Right lobe of liver (tissue), 4 donors: ENCODE results near the gene MRPL16.

ENCODE experiments used
- POLR2A ChIP-seq: fragments of 450-650 bp; IDR thresholded peaks from one replicate; pipeline ENCODE4 v1.6.1; 2017; ENCODE audit warnings: antibody characterized with exemption, mild to moderate bottlenecking
- TF ChIP-seq, protein P1 (sequence below), 4 donors: fragments of 200-600 bp in 3 of 4; fragments of 450-650 bp in 1 of 4; IDR thresholded peaks; one replicate each; pipeline versions ENCODE4 v1.5.1 to v1.8.0; 2016 to 2022; ENCODE audit warnings: antibody characterized with exemption in 4 of 4, mild to moderate bottlenecking in 2 of 4
- donor health status: DM: no; HTN: no; CAD: no.
- donor health status: DM: no; HTN: no; CAD: no.
- donor health status: DM: no; HTN: yes; CAD: no.

DNA sequence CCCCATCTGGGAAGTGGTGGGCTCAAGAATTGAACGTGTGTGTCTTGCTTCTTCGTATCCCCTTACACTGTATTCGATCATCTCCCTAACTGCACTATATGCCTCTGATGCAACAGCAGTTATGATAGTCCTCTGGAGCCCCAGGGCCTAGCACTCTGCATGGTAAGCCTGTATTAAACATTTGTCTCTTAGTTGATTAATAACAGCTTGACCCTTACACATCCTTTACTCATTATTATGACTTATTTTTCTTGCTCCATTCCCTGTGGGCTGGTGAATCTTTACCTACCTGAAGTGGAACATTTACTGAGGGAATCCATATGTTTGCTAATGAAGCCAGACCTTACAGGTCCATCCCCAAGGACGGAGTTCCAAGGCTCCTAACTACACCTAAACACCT lies 49.8 kb downstream of the MRPL16 start:
- TF ChIP-seq, protein P1, sequence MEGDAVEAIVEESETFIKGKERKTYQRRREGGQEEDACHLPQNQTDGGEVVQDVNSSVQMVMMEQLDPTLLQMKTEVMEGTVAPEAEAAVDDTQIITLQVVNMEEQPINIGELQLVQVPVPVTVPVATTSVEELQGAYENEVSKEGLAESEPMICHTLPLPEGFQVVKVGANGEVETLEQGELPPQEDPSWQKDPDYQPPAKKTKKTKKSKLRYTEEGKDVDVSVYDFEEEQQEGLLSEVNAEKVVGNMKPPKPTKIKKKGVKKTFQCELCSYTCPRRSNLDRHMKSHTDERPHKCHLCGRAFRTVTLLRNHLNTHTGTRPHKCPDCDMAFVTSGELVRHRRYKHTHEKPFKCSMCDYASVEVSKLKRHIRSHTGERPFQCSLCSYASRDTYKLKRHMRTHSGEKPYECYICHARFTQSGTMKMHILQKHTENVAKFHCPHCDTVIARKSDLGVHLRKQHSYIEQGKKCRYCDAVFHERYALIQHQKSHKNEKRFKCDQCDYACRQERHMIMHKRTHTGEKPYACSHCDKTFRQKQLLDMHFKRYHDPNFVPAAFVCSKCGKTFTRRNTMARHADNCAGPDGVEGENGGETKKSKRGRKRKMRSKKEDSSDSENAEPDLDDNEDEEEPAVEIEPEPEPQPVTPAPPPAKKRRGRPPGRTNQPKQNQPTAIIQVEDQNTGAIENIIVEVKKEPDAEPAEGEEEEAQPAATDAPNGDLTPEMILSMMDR (IDR thresholded peaks at IDR 0.05) = no peak
- no peak for TF ChIP-seq POLR2A
